ENCODE results near the gene IL15. TPM values are rescaled to one million over a fixed set of nuclear protein-coding genes. Genes with fewer than 3 reads are reported as not detected.

The IL15 gene
- total and polyA plus RNA-seq, 2 of the 4 experiments (the other 2 are of a cell fraction), result 5.0 to 5.2 TPM

DNA sequence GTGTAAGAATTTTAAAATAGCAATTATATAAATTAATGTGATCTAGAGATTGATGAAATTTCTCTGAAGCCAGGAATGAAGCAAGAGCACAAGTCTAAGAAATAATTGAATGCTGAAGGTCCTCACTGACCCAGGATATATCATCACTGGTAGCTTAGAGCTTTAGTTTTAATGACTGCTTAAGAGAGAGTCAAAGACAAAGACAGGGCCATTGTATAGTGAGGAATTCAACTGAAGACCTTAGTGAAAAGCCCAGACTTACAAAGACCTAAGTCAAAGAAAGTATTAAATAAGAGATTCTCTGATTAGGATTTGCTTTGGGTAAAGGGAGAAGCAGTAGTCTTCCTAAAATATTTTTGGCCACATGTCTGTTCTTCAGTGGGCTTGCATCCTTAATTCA, 26.0 kb upstream of the IL15 start:
- Histone ChIP-seq H3K4ac (ENCODE audit: low read depth, low read length) (no peak overlapping the region), H4K5ac (ENCODE audit: low read depth, low read length) (no peak overlapping the region), H3K18ac (ENCODE audit: low read depth, low read length) (no peak overlapping the region), H3K4me1 (ENCODE audit: control insufficient read depth, insufficient read depth, low read length) (no peaks in the 10 kb centered on the region), H4K20me1 (ENCODE audit: insufficient read depth, low read length) (no peaks in the 10 kb centered on the region), H2BK120ac (ENCODE audit: low read depth, low read length) (no peak overlapping the region), H3K9me3 (ENCODE audit: control insufficient read depth, insufficient read depth, low read length) (no peaks in the 10 kb centered on the region), H3K36me3 (ENCODE audit: control insufficient read depth, insufficient read depth, low read length) (no peaks in the 10 kb centered on the region), H3K27ac (ENCODE audit: insufficient read depth, low read length) (no peak overlapping the region), H3K14ac (replicated peaks; ENCODE audit: low read depth, low read length) (no peak overlapping the region), H2AFZ (replicated peaks; ENCODE audit: low read length, poor library complexity) (no peak overlapping the region), H3K27me3 (ENCODE audit: control insufficient read depth, insufficient read depth, low read length) (no peaks in the 10 kb centered on the region), H4K8ac (ENCODE audit: low read depth in 2 of 2, low read length in 2 of 2) (no peak overlapping the region), H2BK5ac (ENCODE audit: low read depth, low read length, poor library complexity, severe bottlenecking) (no peak overlapping the region), H3K4me2 (ENCODE audit: low read depth, low read length) (no peak overlapping the region), H2AK5ac (ENCODE audit: low read depth, low read length) (no peak overlapping the region), H3K9me1 (ENCODE audit: insufficient read depth, low read length) (no peaks in the 10 kb centered on the region), H3K23ac (ENCODE audit: low read depth, low read length) (no peak overlapping the region), H3K56ac (ENCODE audit: extremely low read depth, insufficient read depth, low read length) (no peak overlapping the region), H4K91ac (ENCODE audit: insufficient read depth, low read depth, low read length) (no peak overlapping the region), H3K79me1 (ENCODE audit: low read depth in 1 of 2, low read length in 2 of 2) (no peaks in the 10 kb centered on the region), H3K9ac (ENCODE audit: low read depth, low read length) (no peak overlapping the region), H2BK15ac (ENCODE audit: low read depth, low read length) (no peak overlapping the region), H2BK20ac (ENCODE audit: low read depth, low read length) (no peak overlapping the region), H3K4me3 (ENCODE audit: insufficient read depth, low read depth, low read length) (no peak overlapping the region), H2AK9ac (replicated peaks; ENCODE audit: low read depth, low read length, poor library complexity) (no peak overlapping the region)
- no peak for TF ChIP-seq BHLHE40 (IDR thresholded peaks at IDR 0.05; ENCODE audit: low read depth, low read length)
- TF ChIP-seq CEBPB (IDR thresholded peaks at IDR 0.05; ENCODE audit: low read depth, low read length), result no peak
- no peak for TF ChIP-seq MAFK (IDR thresholded peaks at IDR 0.05; ENCODE audit: low read depth, low read length)
- no peak for TF ChIP-seq POLR2A (IDR thresholded peaks at IDR 0.05; ENCODE audit: low read depth, low read length)
- TF ChIP-seq NFE2L2 (IDR thresholded peaks at IDR 0.05; ENCODE audit: low read depth, low read length), result no peak
- no peak for TF ChIP-seq SMC3 (IDR thresholded peaks at IDR 0.05; ENCODE audit: low read depth, low read length)
- TF ChIP-seq RCOR1 (IDR thresholded peaks at IDR 0.05; ENCODE audit: insufficient replicate concordance, low read length), result no peak
- no peak for TF ChIP-seq RAD21 (IDR thresholded peaks at IDR 0.05; ENCODE audit: low read length)
- TF ChIP-seq MAZ (IDR thresholded peaks at IDR 0.05; ENCODE audit: borderline replicate concordance, low read depth, low read length), result no peak
- TF ChIP-seq, protein P1, sequence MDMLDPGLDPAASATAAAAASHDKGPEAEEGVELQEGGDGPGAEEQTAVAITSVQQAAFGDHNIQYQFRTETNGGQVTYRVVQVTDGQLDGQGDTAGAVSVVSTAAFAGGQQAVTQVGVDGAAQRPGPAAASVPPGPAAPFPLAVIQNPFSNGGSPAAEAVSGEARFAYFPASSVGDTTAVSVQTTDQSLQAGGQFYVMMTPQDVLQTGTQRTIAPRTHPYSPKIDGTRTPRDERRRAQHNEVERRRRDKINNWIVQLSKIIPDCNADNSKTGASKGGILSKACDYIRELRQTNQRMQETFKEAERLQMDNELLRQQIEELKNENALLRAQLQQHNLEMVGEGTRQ (IDR thresholded peaks at IDR 0.05; ENCODE audit: low read depth, low read length), result no peak
- TF ChIP-seq, protein P2, sequence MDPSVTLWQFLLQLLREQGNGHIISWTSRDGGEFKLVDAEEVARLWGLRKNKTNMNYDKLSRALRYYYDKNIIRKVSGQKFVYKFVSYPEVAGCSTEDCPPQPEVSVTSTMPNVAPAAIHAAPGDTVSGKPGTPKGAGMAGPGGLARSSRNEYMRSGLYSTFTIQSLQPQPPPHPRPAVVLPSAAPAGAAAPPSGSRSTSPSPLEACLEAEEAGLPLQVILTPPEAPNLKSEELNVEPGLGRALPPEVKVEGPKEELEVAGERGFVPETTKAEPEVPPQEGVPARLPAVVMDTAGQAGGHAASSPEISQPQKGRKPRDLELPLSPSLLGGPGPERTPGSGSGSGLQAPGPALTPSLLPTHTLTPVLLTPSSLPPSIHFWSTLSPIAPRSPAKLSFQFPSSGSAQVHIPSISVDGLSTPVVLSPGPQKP (IDR thresholded peaks at IDR 0.05; ENCODE audit: borderline replicate concordance, low read depth, low read length), result no peak
- no peak for TF ChIP-seq CHD1 (IDR thresholded peaks at IDR 0.05; ENCODE audit: low read depth, low read length)
- TF ChIP-seq CTCF (conservative IDR thresholded peaks at IDR 0.05; ENCODE audit: low read depth, low read length), result no peak
- TF ChIP-seq FOS (IDR thresholded peaks at IDR 0.05; ENCODE audit: low read depth, low read length), result no peak
- TF ChIP-seq MXI1 (IDR thresholded peaks at IDR 0.05; ENCODE audit: borderline replicate concordance, low read depth, low read length), result no peak
- BruUV-seq (replicated peaks), result no TSS peak
- DNase-seq (no peak), ATAC-seq (ENCODE audit: low read depth) (no peak)
- POLR2A ChIA-PET (ENCODE audit: unreplicated experiment), result no interaction called here
- CTCF ChIA-PET, result no interaction called here
- in situ Hi-C loops (cut with MboI; ENCODE audit: low sequenced_read_pairs) (no loop called here), dilution Hi-C loops (cut with HindIII; ENCODE audit: low sequenced_read_pairs, unreplicated experiment) (no loop called here), intact Hi-C loops (cut with micrococcal nuclease) (no loop called here)

Measured in IMR-90 (cell line).